ENCODE measurements around the gene POLE. TPM values are rescaled to one million over a fixed set of nuclear protein-coding genes. Genes with fewer than 3 reads are reported as not detected.

Gene POLE
- total and polyA plus RNA-seq, 5 donors, result 10.6 to 22.1 (median 15.4) TPM

- H3K27me3 ChIP-seq (ENCODE audit: control insufficient read depth, insufficient read depth), result no peaks in the 10 kb centered on the region
- no peaks in the 10 kb centered on the region for H3K9me3 ChIP-seq (ENCODE audit: control insufficient read depth, low read length)
- ATAC-seq (no peak), DNase-seq (peak in 1 of 3 donors; percentile 47)
- H3K4me3 ChIP-seq (ENCODE audit: low read length), result no peak overlapping the region
- no peaks in the 10 kb centered on the region for H3K4me1 ChIP-seq (ENCODE audit: control insufficient read depth, insufficient read depth, low read length)
- 91% methylated on average over 22 of the region's 22 CpGs for WGBS
- intact Hi-C loops (cut with DNase I), result no loop called here
- no peak overlapping the region for H3K27ac ChIP-seq (ENCODE audit: low read length)
Measured at GRCh38 chr12:132624186-132624855, 62.8 kb downstream of the POLE start.

- ATAC-seq, result no peak
- no peak overlapping the region for H3K4me3 ChIP-seq (ENCODE audit: low read length)
- H3K4me1 ChIP-seq (ENCODE audit: control insufficient read depth, insufficient read depth, low read length), result no peaks in the 10 kb centered on the region
- intact Hi-C loops (cut with DNase I), result no loop called here
- H3K27ac ChIP-seq (ENCODE audit: low read length), result no peak overlapping the region
- 78% methylated on average over 25 of the region's 25 CpGs for WGBS
- no peaks in the 10 kb centered on the region for H3K9me3 ChIP-seq (ENCODE audit: control insufficient read depth, low read length)
- peak in 1 of 3 donors; percentile 37 for DNase-seq
- no peaks in the 10 kb centered on the region for H3K27me3 ChIP-seq (ENCODE audit: control insufficient read depth, insufficient read depth)
Measured at GRCh38 chr12:132623072-132623869, 63.9 kb downstream of the POLE start.

- 29% methylated on average over 11 of the region's 11 CpGs for WGBS
- Histone ChIP-seq H3K27ac (ENCODE audit: low read length) (no peak overlapping the region), H3K9me3 (ENCODE audit: control insufficient read depth, low read length) (no peaks in the 10 kb centered on the region), H3K27me3 (ENCODE audit: control insufficient read depth, insufficient read depth) (no peaks in the 10 kb centered on the region), H3K4me3 (ENCODE audit: low read length) (no peak overlapping the region), H3K4me1 (ENCODE audit: control insufficient read depth, insufficient read depth, low read length) (no peaks in the 10 kb centered on the region)
- intact Hi-C loops (cut with DNase I), result no loop called here
- peak; percentile 50 to 73 for ATAC-seq
- peak in 1 of 3 donors; percentile 55 for DNase-seq
Measured at GRCh38 chr12:132622437-132623071, 64.6 kb downstream of the POLE start.

- Histone ChIP-seq H3K9me3 (ENCODE audit: control insufficient read depth, low read length) (peaks cover 2% of the 10 kb centered on the region), H3K27me3 (ENCODE audit: control insufficient read depth, insufficient read depth) (no peaks in the 10 kb centered on the region), H3K4me3 (ENCODE audit: low read length) (no peak overlapping the region), H3K27ac (ENCODE audit: low read length) (no peak overlapping the region), H3K4me1 (ENCODE audit: control insufficient read depth, insufficient read depth, low read length) (no peaks in the 10 kb centered on the region)
- ATAC-seq, result no peak
- DNase-seq, result peak in 1 of 3 donors; percentile 32
- intact Hi-C loops (cut with DNase I), result no loop called here
- WGBS, result 83% methylated on average over 21 of the region's 21 CpGs
Measured at GRCh38 chr12:132621657-132622435, 65.3 kb downstream of the POLE start.

- H3K27me3 ChIP-seq (ENCODE audit: control insufficient read depth, insufficient read depth), result no peaks in the 10 kb centered on the region
- intact Hi-C loops (cut with DNase I), result no loop called here
- H3K4me1 ChIP-seq (ENCODE audit: control insufficient read depth, insufficient read depth, low read length), result no peaks in the 10 kb centered on the region
- peaks cover 5% of the 10 kb centered on the region for H3K9me3 ChIP-seq (ENCODE audit: control insufficient read depth, low read length)
- H3K27ac ChIP-seq (ENCODE audit: low read length), result no peak overlapping the region
- H3K4me3 ChIP-seq (ENCODE audit: low read length), result no peak overlapping the region
- 73% methylated on average over 28 of the region's 28 CpGs for WGBS
- DNase-seq (peak in 1 of 3 donors; percentile 39), ATAC-seq (no peak)
Measured at GRCh38 chr12:132620899-132621656, 66.1 kb downstream of the POLE start.

GRCh38 chr12:132620113-132620898 is 66.8 kb downstream of the POLE start:
- Histone ChIP-seq H3K27ac (ENCODE audit: low read length) (no peak overlapping the region), H3K4me1 (ENCODE audit: control insufficient read depth, insufficient read depth, low read length) (no peaks in the 10 kb centered on the region), H3K9me3 (ENCODE audit: control insufficient read depth, low read length) (peaks cover 5% of the 10 kb centered on the region), H3K27me3 (ENCODE audit: control insufficient read depth, insufficient read depth) (no peaks in the 10 kb centered on the region), H3K4me3 (ENCODE audit: low read length) (no peak overlapping the region)
- intact Hi-C loops (cut with DNase I), result no loop called here
- ATAC-seq (no peak), DNase-seq (peak in 1 of 3 donors; percentile 33)
- WGBS, result 62% methylated on average over 29 of the region's 29 CpGs

- 19% methylated on average over 53 of the region's 53 CpGs for WGBS
- peaks cover 5% of the 10 kb centered on the region for H3K9me3 ChIP-seq (ENCODE audit: control insufficient read depth, low read length)
- no peaks in the 10 kb centered on the region for H3K4me1 ChIP-seq (ENCODE audit: control insufficient read depth, insufficient read depth, low read length)
- no peak overlapping the region for H3K27ac ChIP-seq (ENCODE audit: low read length)
- DNase-seq, result peak in 1 of 3 donors; percentile 48
- no peak overlapping the region for H3K4me3 ChIP-seq (ENCODE audit: low read length)
- intact Hi-C loops (cut with DNase I), result loop anchor here in 3 of 4 donors (5.0 to 10.0 kb wide), 2 partner anchors 207 to 465 kb away; no protein-coding TSS in a partner anchor
- no peak for ATAC-seq
- H3K27me3 ChIP-seq (ENCODE audit: control insufficient read depth, insufficient read depth), result no peaks in the 10 kb centered on the region
Measured at GRCh38 chr12:132619386-132620112, 67.6 kb downstream of the POLE start.

GRCh38 chr12:132619071-132619385 is 68.1 kb downstream of the POLE start:
- H3K27me3 ChIP-seq (ENCODE audit: control insufficient read depth, insufficient read depth), result no peaks in the 10 kb centered on the region
- H3K4me3 ChIP-seq (ENCODE audit: low read length), result no peak overlapping the region
- H3K9me3 ChIP-seq (ENCODE audit: control insufficient read depth, low read length), result peaks cover 5% of the 10 kb centered on the region
- DNase-seq, result no peak
- intact Hi-C loops (cut with DNase I), result loop anchor here in 3 of 4 donors (5.0 to 10.0 kb wide), 2 partner anchors 207 to 464 kb away; no protein-coding TSS in a partner anchor
- H3K27ac ChIP-seq (ENCODE audit: low read length), result no peak overlapping the region
- 8% methylated on average over 27 of the region's 28 CpGs for whole genome bisulfite sequencing
- H3K4me1 ChIP-seq (ENCODE audit: control insufficient read depth, insufficient read depth, low read length), result no peaks in the 10 kb centered on the region
- no peak for ATAC-seq

GRCh38 chr12:132618683-132619043 is 68.5 kb downstream of the POLE start, which contains the start of gene P2RX2:
Gene P2RX2 (plus strand): TSS chr12:132618776. CDS start chr12:132618817, 41 bp downstream.
- peaks cover 5% of the 10 kb centered on the region for H3K9me3 ChIP-seq (ENCODE audit: control insufficient read depth, low read length)
- peak within 1 kb of the TSS; percentile 34 for H3K4me3 ChIP-seq (ENCODE audit: low read length)
- no peak within 1 kb of the TSS for H3K27ac ChIP-seq (ENCODE audit: low read length)
- no peaks in the 10 kb centered on the region for H3K4me1 ChIP-seq (ENCODE audit: control insufficient read depth, insufficient read depth, low read length)
- DNase-seq (peak in 1 of 3 donors; percentile 48), ATAC-seq (no peak)
- WGBS, result 4% methylated on average over 49 of the region's 49 CpGs
- H3K27me3 ChIP-seq (ENCODE audit: control insufficient read depth, insufficient read depth), result no peaks in the 10 kb centered on the region
- intact Hi-C loops (cut with DNase I), result loop anchor here in 3 of 4 donors (5.0 to 10.0 kb wide), 2 partner anchors 206 to 464 kb away; no protein-coding TSS in a partner anchor

All from right cardiac atrium (tissue), 5 donors.